ENCODE measurements around the gene OR2F1.
"Not testable (repeated sequence)": the region's sequence is repeated elsewhere in the genome, so short reads cannot be mapped to it uniquely, and the experiment has no call there.

Gene OR2F1

DNA sequence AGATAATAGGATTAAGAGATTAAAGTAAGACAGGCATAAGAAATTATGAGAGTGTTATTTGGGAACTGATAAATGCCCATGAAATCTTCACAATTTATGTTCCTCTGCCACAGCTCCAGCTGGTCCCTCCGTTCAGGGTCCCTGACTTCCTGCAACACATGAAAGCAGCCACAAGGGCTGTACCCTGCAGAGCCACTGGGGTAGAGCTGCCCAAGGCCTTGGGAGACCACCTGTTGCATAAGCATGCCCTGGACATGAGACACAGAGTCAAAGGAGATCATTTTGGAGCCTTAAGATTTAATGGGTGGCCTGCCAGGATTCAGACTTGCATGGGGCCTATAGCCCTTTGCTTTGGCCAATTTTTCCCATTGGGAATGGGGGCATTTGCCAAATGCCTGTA, 56.2 kb downstream of the OR2F1 start:
- not testable (repeated sequence) for DNase-seq

DNA sequence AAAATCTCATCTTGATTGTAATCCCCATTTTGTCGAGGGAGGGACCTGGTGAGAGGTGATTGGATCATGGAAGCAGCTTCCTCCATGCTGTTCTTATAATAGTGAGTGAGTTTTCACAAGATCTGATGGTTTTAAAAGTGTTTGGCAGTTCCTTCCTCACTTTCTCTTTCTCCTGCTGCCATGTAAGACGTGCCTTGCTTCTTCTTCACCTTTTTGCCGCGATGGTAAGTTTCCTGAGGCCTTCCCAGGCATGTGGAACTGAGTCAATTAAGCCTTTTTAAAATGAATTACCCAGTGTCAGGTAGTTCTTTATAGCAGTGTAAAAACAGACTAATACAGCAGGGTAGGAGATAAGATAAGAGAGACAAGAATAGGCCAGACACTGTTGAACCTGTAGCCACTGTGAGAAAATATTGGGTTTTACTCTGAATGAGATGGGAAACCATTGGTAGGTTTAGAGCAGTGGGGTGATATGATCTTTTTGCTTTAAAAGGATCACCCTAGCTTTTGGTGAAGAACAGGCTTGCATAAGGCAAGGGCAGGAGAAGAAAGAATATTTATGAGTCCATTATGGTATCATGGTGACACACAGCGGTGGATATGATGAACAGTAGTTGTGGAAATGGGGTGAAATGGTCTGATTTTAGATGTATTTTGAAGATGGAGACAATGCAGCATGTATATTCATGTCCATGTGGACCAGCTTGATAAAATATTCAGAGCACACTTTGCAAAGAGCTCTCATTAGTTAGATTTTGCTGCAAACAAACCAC, 57.0 kb downstream of the OR2F1 start:
- no peak for DNase-seq
